ELF-1 (cell line): Measurements from ENCODE around the gene HPCAL1.
A peak's percentile ranks its signal among the peaks of the same experiment; 100 is the strongest.

Experiments used
- DNase-seq: peaks from one replicate; pipeline ENCODE4 v3.0.0-alpha.2; 2016; ENCODE audit warnings: low read depth, low spot score

The HPCAL1 gene

DNA sequence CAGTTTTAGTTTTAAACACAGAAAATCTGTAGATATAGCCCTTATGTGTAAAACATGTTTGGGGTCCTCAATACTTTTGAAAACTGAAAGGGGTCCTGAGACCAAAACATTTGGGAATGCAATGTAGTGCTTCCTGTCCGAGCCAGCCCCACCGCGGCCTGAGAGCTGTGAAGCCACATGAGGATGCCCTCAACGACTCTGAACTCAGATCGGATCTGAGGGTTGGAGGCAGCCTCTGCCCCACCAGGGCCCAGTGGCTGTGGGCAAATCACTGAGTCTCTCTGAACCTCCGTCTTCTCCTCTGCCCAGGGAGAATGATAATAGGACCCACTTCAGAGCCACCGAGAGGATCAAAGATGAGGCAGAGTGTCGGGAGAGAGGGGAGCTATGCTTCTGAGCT lies 33.4 kb upstream of the HPCAL1 start:
- no peak for DNase-seq

DNA sequence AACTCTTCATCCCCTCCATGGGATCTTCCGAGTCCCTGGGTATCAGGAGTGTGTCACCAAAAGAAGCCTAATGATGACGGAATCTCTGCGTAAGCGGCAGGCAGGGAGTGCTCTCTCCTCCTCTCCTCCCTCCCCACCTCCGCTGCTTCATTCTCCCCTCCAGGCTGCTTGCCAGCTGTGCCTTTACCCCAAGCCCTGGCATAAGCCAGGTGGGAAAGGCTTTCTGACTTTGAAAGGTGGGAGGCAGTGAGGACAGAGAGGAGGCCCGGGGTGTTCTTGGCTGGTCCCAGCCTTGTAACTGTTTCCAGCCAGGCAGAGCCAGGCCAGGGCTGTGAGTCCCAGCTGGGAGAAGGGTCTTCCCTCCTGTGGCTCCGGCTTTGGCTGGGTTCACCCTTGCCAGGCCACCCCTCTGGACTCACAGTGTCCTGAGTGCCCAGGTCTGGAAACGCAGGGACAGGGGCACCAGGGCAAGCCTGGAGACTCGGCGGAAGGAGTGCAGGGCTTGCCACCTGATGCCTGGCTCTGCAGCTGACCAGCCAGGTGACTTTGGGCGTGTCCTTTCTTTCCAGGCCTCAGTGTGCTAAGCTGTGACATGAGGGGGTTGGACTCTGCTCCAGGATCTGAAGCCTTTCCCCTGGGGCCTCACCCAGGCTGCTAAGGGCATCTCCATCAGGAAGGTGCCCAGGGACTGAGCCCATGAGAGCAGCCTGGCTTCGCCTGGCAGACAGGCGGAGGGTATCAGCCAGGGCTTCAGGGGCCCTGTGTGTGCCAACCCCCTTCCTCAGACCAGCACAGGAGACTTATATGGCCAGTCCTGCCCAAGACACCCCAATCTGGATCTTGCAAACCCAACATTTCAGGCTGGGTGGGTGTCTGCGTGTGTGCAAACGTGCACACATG lies 32.7 kb upstream of the HPCAL1 start:
- no peak for DNase-seq

DNA sequence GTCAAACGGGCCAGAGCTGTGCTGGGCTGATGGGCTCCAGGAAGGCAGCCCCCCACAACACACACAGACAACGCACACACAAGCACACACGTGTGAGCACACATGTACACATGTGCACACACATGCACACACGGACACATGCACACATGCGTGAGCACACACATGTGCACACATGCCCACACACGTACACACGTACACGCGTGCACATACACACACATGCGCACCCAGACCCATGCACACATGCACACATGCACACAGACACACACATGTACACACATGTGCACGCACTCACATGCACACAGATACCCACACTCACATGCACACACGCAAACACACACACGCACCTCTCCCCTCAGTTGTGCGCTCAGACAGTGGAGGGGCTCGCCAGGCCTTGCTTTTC lies 31.2 kb upstream of the HPCAL1 start:
- DNase-seq: no peak

DNA sequence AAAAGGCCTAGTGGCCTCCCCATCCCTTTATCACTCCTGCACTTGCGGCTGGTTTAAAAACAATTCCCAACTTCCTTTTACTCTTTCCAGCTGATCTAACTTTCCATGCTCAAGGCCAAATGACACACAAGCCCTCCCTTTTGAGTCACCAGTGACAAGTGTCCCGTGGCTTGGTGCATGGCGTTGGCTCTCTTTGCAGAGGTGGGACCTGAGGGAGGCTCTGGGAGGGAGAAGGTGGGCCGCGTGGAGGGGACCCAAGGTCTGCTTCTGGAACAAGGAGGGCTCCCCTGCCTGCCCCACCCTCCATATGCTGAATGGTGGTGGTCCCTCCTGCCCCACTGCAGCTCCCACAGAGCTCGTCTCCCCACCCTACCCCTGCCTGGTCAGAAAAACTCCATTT lies 30.8 kb upstream of the HPCAL1 start:
- no peak for DNase-seq

DNA sequence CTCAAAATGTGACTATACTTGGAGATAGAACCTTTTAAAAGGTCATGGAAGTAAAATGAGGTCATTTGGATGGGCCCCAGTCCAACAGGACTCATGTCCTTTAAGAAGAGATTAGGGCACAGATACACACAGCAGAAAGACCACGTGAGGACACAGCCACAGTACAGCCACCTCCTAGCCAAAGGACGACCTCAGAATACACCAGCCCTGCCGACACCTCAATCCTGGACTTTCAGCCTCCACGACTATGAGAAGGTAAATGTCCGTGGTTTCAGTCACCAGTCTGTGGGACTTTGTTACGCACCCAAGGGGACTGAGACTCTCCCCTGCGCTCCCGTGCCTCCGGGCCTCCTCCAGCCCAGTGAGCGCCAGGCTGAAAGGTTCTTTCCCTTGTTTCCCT lies 30.2 kb upstream of the HPCAL1 start:
- DNase-seq: no peak

DNA sequence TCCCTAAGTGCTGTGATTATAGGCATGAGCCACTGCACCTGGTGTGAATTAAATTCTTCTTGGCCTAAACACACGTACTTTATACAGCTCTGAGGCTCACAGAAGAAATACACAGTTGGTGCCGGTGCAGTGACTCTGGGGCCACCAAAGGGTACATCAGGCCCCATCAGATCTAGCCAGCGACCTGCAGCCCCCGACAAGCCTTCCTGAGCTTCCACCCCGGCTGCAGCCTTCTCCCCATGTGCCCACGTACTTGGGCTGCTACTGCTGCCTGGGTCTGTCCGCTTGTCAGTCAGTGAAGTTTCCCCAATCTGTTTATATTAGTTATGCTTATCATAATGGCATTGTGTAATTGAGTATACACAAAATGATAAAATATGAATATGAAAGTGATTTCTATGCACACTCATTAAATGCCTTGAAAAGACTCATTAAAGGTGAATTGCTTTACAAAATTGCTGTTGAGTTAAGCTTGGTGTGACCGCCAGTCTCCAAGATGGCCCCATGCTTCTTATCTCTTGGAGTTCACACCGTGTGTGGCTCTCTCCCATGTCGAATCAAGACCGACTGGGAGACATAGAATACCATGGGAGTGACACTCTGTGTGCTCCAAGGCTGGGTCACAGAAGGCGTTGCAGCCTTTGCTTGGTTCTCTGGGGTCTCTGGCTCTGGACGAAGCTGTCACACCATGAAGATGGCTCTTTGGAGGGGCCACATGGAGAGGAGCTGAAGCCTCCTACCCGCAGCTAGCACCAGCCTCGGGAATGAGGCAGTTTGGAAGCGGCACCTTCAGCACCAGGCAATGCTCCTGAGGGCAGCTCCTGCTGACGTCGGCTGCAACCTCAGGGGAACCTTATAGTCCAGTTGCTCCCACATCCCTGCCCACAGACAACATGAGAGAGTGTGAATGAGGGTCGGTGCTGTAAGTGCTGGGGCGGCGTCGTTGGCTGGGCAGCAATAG lies 29.2 kb upstream of the HPCAL1 start:
- no peak for DNase-seq

DNA sequence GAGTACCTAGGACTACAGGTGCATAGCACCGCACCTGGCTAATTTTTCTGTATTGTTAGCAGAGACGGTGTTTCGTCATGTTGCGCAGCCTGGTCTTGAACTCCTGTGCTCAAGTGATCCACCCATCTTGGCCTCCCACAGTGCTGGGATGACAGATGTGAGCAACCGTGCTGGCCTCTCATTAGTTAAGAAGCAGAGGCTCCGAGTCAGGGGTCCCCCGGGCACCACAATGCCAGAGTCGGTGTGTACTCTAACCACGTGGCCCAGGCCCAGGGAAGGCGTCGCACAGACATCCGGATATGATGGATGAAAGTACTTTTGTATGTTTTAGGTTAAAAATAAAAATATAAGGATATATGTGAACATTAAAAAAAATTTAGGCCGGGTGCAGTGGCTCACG lies 28.3 kb upstream of the HPCAL1 start:
- DNase-seq: no peak

DNA sequence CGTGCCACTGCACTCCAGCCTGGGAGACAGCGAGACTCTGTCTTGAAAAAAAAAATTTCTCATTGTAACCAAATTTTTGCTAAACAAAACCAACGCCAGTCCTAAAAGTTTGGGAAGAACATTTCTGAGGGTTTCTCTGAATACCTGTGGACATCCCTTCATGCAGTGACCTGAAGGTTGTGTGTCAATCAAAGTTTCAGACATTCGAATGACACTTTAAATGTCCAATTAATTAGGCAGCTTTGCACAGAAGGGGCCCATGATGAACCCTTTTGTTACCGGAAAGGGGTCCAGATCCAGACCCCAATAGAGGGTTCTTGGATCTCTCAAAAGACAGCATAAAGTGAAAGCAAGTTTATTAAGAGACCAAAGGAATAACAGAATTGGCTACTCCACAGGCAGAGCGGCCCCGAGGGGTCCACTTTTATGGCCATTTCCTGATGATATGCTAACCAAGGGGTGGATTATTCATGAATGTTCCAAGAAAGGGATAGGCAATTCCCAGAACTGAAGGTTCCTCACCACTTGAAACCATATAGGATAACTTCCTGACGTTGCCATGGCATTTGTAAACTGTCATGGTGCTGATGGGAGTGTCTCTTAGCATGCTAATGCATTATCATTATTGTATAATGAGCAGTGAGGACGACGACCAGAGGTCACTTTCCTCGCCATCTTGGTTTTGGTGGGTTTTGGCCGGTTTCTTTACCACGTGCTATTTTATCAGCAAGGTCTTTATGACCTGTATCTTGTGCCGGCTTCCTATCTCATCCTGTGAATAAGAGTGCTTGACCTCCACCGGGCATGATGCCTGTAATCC lies 27.5 kb upstream of the HPCAL1 start:
- DNase-seq: no peak

DNA sequence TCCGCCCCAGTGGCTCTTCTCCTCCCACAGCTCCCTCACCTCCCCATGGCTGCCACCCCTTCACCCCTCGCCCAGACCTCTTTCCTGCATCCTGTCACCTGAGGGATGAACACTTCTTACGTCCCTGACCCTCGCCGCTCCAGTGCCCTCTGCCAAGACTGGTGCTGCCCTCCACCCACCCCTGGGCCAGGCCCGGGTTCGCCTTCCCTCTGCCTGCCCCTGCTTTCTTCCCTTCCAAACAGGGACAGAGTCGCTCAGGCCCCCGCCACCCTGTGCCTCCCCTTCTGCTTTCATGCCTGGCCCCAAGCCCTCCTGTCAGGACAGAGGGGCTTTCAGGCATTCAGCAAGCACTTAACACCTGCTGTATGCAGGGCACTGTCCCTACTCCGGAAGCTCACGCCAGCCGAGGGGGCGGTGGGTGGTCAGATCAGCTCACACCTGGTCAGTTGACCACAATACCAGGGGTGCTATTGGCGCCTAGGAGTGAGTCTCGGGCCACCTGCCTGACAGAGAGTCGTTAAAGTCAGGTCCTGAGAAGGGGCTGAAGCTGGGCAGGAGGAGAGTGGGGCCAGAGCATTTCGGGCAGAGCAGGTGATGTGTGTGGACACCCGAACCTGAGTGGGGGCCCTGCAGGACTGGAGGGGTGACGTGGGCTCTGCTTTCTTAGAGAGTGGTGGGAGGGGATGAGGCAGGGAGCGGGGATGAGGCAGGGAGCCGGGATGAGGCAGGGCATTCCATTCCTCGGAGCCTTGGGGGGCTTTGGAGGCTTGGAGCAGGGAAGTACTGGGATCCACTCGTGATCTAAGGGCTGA lies 26.0 kb upstream of the HPCAL1 start:
- DNase-seq: no peak

DNA sequence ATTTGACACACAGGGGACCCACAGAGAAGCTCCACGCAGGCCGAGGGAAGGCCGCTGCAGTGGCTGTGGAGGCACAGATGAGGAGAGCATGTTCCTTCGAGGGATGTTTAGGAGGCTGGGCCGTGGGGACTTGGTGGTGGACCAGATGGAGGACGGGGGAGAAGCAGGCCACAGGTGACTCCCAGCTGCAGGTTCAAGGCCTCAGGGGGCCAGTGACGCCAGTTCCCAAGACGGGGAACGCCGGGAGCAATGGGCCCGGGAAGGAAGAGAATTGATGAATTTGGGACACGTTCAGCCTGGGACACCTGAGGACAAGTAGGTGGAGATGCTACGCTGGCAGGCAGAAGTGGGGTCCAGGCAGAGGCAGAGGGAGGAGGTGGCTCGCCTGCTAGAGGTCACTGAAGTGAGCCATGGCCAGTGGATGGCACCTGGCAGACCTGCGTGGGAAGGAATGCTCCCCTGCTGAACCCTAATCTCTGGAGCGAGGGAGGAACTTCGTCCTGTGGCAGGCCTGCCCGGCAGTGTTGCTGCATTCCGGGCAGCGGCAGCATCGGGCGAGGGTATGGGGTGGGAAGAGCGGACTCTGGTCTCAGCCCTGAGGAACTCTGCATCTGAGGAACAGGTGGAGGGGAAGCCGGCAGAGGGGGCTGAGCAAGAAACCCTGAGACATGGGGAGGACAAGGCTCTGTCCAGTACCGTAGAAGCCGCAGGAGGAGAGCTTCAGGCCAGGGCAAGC lies 25.2 kb upstream of the HPCAL1 start:
- DNase-seq: no peak

DNA sequence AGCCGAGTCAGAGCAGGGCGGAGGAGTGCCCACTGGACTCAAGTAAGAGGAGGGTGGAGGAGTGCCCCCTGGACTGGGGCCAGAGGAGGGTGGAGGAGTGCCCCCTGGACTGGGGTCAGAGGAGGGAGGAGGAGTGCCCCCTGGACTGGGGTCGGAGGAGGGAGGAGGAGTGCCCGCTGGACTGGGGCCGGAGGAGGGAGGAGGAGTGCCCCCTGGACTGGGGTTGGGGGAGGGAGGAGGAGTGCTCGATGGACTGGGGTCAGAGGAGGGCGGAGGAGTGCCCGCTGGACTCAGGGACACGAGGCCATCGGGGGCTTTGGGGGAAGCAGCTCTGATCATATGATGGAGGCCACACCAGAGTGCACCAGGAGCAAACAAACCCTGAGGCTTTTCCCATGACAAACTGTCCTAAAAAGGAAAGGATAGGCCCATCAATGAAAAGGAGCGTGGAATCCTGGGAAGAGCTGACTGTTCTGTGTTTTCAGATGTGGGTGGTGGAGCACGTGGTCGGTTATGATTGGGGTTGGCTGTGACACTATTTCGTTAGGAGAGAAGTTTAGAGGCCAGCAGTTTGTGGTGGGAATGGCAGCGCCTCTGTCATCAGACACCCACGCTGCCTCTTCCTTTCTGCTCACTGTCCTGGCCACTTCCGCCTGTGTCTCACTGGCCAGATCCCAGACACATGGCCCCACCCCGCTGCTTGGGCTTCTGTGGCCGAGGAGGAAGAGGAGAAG lies 24.5 kb upstream of the HPCAL1 start:
- DNase-seq: no peak

DNA sequence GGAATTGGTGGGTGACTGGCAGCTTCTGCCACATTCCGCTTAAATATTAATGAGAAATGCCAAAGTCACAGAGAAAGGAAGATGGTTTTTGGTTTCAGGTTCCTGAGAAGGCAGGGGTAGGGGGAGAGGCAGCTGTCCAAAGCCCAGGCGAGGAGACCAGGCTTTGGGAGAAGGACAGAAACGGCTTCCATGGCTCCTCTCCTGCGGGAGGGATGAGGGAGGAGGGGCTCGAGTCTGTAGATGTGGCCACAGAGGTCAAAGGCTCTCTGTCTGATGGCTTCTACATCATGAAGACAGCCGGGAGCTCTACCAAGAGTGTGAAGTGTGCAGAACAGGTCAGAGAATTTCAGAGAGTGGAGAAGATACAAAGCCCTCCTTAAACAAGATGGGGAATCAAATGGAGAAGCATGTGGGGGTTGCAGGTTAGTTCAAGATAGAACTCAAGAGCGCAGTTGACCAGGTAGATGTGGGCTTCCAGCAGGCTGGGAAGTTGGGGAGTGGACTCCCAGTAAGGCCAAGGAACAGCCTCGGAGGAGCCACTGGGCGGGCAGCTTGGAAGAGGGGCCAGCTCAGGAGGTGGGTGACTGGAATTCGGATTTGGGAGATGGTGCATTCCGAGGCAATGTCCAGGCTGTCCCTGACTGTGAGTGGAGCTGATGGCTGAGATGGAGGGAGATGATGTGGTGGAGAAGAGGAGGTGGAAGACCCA lies 23.8 kb upstream of the HPCAL1 start:
- DNase-seq: no peak

DNA sequence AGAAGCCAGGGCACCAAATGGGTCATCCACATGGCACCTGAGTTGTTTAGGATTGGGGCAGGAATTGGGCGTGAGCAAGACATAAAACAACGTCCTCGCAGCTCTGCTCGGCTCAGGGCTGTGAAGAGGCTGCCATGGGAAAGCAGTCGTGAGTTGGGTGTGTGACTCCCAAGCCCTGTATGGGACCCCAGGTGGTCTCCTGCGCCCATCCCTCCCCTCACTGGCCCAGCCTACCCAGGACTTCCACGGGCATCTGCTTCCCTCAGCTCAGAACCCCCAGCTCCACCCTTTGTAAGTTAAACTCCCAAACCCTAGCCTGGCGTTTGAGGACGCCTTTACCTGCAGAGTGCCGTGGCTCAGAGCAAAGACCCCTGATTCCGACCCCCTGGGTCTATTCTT lies 23.2 kb upstream of the HPCAL1 start:
- no peak for DNase-seq

DNA sequence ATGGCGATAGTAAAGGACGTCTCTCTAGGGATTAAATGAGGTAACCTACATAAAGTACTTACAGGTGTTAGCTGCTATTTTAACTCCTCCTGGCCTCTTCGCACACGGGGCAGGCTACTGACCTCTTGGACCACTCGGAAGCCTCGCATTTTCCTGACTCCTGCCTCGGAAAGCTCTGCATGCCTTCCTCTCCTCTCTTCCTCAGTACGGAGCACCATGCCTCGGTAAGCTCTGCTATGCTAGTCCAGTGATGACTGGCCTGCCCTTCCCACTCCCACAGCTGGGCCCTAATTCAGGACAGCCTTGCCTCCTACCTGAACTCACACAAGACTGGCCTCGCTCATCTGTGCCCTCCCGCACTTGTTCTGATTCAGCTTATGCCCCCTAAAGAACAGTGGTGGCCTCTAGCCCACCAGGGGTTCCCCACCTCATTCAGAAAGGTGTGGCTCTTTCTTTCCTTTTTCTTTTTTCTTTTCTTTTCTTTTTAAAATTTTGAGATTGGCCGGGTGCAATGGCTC lies 22.7 kb upstream of the HPCAL1 start:
- no peak for DNase-seq

DNA sequence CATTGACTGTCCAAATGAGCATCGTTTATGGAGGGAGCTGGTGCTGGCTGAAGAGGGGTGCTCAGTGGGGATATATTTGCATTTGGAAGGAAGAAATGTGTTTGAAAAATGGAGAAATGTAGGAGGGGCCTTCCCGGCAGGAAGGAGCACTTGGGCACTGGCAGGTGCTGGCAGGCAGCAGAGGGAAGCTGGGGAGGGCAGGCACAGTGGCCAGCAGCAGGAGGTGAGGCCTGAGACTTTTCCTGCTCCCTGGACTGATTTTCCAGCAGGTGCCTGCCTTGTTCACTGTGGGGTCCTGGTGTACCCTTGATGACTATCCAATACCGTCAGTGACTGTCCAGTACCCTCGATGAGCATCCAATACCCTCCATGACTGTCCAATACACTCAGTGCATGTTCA lies 20.8 kb upstream of the HPCAL1 start:
- DNase-seq: no peak

DNA sequence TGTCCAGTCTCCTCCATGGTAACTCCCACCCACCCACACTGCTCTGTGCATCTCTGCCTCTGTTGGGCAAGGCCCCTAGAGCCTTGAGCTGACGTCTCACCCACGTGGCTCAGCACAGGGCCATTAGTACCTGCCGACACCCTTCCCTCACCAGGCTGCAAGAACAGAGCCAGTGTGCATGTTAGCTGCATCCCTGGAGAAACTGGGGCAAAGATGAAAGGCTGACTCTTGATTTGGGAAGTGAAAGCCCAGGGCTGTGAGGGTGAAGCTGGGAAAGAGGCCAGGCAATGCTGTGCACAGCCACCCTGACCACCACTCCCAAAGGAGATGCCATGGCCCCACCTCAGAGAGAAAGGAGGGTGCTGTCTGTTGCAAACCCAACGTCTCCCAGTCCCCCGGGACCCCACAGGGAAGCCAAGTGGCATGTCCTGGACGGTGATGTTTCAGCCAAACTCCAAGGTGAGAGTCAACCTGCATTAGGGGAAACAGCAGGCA lies 20.0 kb upstream of the HPCAL1 start:
- DNase-seq: no peak

DNA sequence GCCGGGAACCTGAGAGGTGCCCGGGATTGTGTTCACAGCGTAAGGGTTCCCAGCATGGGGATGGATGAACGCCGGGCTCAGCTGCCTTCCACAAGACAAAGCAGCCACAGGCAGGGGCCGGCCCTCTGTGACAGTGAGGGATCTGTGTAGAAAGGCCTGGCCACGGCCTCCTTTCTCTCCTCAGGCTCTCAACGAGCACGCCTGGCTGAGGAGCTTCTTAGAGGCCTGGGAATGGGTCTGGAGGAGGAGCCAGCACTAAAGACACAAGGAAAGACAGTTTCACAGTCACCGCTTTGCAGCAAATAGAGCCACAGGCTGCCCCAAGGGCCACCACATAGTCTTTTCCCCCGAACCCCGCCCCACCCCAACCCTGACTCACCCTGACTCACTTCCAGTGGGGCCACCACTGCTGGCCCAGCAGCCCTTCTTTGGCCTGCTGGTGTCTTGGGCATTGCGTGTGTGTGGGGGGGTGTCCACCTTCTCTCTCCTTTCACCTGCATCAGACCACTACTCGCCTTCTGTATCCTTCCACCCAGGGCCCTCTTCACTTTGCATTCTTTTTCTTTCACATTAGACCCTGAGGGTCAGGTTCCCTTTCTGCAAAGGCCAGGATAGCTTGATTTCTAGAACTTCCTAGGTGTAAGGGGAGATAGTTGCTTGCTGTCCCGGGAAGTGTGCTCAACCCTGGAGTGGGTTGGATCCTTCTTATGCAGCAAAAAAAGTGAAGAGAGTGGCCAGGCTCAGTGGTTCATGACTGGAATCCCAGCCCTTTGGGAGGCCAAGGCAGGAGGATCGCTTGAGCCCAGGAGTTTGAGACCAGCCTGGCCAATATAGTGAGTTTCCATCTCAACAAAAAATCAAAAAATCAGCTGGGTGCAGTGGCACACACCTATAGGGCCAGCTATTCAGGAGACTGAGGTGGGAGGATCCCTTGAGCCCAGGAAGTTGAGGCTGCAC lies 19.3 kb upstream of the HPCAL1 start:
- DNase-seq: peak; percentile 68
